NCI-H748 (cell line): ENCODE results near the gene PADI3.

Source experiments
- DNase-seq: peaks from one replicate; lab custom pipeline; 2025; ENCODE audit not compliant: unreplicated experiment; lab: John Stamatoyannopoulos, UW

Gene PADI3

DNA sequence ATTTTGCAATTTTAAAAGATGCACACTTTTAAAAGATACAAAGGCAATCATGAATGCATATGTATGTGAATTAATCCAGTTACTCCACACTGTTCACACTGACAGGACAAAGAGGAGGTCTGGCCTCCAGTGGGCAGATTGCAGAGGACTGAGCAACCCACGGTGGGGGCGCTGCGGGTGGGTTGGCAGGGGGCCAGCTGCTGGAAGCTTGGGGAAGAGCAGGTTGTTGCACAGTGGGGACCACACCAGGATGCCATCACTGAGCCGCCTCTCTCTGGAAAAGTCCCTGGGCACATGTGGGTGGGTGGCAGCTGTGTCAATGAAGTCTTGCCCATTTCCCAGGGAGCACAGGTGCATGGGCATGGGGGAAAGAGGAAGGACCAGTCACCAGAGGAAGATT, 46.4 kb downstream of the PADI3 start:
- no peak for DNase-seq

GRCh38 chr1:17296086-17296485, 47.2 kb downstream of the PADI3 start:
- no peak for DNase-seq

- no peak for DNase-seq
These were observed 49.1 kb downstream of the PADI3 start for GRCh38 chr1:17297991-17298390.

DNA sequence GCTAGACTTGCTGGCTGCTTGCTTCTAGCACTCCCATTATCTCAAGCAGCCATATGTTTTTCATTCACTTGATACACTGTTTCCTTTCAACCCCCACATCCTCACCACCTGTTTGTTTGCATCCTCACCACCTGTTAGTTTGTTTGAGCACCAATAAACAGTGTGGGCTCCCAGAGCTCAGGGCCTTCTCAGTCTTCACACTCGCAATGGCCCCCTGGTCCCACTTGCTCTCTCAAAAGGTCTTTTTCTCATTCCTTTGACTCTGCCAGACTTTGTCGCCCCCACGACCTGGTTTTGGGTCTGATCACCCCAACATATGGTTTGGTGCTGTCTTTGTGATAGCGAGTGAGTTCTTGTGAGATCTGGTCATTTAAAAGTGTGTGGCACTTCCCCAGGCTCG, 52.9 kb downstream of the PADI3 start:
- DNase-seq, result no peak

GRCh38 chr1:17304151-17304825, 55.4 kb downstream of the PADI3 start:
- DNase-seq, result no peak

DNA sequence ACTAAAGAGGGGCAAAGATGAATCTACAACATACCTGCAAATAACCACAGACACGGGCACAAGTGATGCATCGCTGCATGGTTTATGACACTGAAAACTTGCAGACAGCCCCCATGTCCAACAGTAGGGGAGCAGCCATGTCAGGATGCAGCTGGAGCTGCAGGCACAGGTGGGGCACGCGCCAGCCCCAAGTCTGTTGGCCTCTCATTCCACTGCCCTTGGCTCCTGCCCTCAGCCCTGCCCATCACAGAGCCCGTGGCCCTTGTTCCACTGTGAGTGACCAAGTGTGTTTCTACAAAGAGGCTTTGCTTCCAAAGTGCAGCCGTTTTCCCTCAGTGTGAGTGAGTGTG, 55.9 kb downstream of the PADI3 start:
- DNase-seq, result no peak

- DNase-seq, result no peak
These were observed 56.7 kb downstream of the PADI3 start for GRCh38 chr1:17305576-17306095.

- no peak for DNase-seq
These were observed 57.5 kb downstream of the PADI3 start for GRCh38 chr1:17306407-17306806.

DNA sequence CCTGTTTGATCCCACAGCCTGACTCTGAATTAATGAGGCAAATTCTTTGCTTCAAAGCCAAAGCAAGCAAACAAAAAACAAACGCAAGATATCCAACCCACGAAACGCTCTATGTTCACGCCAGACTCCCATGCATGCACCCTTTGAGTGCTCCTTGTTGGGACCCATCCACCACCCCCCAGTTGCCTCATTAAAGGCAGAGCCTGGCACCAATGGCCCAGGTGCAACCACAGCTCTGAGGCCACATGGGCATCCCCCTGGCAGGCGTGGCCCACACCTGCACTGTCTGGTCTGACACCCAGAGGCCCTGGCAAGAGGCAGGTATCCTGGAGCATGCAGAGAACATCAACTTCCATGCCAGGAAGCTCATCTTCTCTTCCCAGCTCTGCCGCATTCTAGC, 58.0 kb downstream of the PADI3 start:
- no peak for DNase-seq

DNA sequence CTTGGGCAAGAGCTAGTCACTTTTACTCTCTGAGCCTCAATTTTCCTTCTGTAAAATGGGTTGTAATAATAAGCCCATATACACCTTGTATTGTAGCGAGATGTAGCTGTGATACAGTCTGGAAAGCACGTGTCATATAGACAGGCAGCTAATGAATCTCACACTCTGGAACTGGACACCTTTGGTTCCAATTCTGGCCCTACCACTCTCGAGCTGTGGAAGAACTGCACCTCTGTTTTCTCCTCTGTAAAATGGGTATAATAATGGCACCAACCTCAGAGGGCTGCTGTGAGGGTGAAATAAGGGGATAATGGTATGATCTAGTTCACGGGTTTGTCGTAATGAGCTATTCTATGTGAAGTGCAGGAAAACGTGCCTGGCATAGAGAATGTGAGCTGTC, 58.4 kb downstream of the PADI3 start:
- DNase-seq, result no peak

GRCh38 chr1:17307946-17308345, 59.0 kb downstream of the PADI3 start, which contains the start of gene PADI4:
PADI4 (plus strand) TSS chr1:17308197; CDS start chr1:17308223, 26 bp downstream.
- no peak for DNase-seq

GRCh38 chr1:17308593-17308992, 59.7 kb downstream of the PADI3 start:
- DNase-seq, result no peak

DNA sequence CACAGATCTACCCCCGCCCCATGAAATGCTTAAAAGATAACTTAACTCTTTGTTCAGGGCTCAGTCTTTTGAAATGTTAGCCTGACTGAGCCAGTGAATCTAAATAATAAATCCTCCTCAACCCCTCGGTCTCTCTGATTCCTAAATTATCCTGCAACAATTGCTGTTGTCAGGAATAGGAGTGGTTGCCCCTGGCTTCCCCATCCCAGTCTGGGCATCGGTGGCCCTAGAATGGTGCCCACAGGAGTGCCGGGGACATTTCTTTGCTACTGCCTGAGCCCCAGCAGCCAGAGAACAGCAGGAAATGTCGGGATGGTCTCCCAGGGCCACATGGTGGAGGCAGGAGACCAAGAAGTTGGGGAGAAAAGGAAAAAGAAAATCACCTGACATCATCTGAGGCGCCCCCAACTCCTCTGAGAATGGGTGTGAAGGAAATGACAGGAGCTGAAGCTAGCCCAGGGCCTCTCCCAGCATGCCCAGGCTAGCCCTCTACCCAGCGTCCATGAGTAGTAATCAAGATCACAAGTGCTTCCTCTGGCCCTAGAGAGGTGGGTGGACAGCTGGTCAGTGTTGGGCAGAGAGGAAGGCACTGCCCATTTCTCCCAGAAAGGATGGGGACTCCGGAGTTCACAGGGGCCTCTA, 60.6 kb downstream of the PADI3 start:
- no peak for DNase-seq

GRCh38 chr1:17310068-17310640, 61.3 kb downstream of the PADI3 start:
- no peak for DNase-seq

- DNase-seq, result no peak
These were observed 64.8 kb downstream of the PADI3 start for GRCh38 chr1:17313530-17314309.

DNA sequence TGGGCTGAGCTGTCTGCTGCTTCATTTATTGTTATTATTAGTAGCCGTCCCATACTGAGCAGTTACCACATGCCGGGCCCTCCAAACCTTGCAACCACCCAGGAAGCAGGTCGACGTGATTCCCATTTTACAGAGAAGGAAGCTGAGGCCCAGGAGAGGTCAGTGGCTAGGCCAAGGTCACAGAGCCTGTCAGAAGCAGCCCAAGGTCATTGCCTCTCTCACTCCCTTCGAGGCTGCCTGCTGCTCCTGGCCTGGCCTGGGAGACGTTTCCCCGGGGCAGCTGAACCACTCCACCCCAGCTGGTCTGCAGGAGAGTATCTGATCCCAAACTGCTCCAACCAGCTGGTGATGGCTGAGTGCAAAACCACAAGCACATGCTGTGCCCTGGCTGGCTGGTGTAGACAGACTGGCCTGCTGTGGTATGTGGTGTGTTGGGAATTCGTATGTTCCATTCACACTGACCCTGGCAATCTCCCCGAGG, 65.6 kb downstream of the PADI3 start:
- DNase-seq, result no peak

- no peak for DNase-seq
These were observed 66.7 kb downstream of the PADI3 start for GRCh38 chr1:17315542-17316130.

- no peak for DNase-seq
These were observed 67.8 kb downstream of the PADI3 start for GRCh38 chr1:17316704-17317103.

- DNase-seq, result no peak
These were observed 69.4 kb downstream of the PADI3 start for GRCh38 chr1:17318262-17318661.

DNA sequence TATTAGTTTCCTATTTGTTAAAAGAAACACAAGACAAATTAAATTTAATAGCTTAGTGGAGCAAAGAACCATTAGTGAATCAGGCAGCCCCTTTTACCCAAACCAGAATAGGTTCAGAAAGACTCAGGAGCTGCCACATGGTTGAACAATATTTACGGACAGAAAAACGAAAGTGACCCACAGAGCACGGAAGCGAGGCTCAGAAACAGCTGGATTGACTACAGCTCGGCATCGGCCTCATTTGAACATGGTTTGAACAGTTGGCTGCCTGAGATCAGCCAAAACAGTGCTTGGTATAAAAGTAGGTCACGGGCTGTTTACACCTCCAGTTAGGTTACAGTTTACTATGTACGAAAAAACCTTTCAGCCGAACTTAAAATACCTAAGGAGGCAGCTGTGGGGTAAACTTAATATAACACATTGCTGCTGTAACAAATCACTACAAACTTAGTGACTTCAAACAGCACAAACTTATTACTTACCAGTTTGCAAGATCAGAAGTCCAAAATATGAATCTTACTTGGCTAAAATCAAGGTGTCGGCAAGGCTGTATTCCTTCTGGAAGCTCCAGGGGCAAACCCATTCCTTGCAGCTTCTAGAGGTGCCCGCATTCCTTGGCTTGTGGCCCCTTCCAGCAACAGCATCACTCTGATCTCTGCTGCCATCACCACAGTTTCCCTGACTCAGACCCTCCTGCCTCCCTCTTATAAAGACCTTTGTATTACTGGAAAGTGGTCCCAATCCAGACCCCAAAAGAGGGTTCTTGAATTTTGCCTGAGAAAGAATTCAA, 70.9 kb downstream of the PADI3 start:
- no peak for DNase-seq
